VCaP (cell line): ENCODE data around the gene ENPP6.
A peak's percentile ranks its signal among the peaks of the same experiment; 100 is the strongest.

Experiments
- H3K27ac ChIP-seq: fragments of 450-650 bp; 2 replicates; pipeline ENCODE4 v1.5.1; 2017
- CTCF ChIP-seq: fragments of 450-650 bp; conservative IDR thresholded peaks from 2 replicates; pipeline ENCODE4 v1.5.1; 2017; ENCODE audit warnings: mild to moderate bottlenecking, moderate library complexity

The ENPP6 gene

GRCh38 chr4:184154199-184154598 lies 63.5 kb downstream of the ENPP6 start:
- no peak overlapping the region for H3K27ac ChIP-seq
- TF ChIP-seq CTCF = no peak

DNA sequence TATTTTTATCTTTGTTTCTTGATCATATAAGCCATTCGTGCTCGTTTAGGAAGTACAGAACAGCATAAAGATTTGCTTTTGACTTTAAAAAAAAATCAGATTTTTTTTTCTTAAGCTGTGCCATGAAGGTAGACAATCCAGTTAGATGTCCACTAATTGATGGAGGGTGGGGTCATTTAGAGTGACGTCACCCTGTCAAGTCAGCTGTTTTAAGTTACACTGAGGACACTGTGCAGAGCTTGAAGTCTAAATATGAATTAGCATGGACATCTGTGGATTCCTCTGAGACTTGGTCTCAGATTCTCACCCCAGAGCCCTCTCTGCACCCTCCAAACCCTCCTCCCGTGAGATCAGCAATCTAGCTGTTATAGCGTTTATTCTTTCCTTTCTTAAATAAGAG lies 63.9 kb downstream of the ENPP6 start:
- H3K27ac ChIP-seq = no peak overlapping the region
- no peak for TF ChIP-seq CTCF

GRCh38 chr4:184151988-184152485 lies 65.6 kb downstream of the ENPP6 start:
- no peak for TF ChIP-seq CTCF
- no peak overlapping the region for H3K27ac ChIP-seq

GRCh38 chr4:184150102-184150839 lies 67.4 kb downstream of the ENPP6 start:
- TF ChIP-seq CTCF = no peak
- peak overlapping the region; percentile 56 for H3K27ac ChIP-seq

- TF ChIP-seq CTCF = no peak
- no peak overlapping the region; the same call in 1 of the 2 replicates for H3K27ac ChIP-seq
Observed at GRCh38 chr4:184148738-184149637, 68.7 kb downstream of the ENPP6 start.

DNA sequence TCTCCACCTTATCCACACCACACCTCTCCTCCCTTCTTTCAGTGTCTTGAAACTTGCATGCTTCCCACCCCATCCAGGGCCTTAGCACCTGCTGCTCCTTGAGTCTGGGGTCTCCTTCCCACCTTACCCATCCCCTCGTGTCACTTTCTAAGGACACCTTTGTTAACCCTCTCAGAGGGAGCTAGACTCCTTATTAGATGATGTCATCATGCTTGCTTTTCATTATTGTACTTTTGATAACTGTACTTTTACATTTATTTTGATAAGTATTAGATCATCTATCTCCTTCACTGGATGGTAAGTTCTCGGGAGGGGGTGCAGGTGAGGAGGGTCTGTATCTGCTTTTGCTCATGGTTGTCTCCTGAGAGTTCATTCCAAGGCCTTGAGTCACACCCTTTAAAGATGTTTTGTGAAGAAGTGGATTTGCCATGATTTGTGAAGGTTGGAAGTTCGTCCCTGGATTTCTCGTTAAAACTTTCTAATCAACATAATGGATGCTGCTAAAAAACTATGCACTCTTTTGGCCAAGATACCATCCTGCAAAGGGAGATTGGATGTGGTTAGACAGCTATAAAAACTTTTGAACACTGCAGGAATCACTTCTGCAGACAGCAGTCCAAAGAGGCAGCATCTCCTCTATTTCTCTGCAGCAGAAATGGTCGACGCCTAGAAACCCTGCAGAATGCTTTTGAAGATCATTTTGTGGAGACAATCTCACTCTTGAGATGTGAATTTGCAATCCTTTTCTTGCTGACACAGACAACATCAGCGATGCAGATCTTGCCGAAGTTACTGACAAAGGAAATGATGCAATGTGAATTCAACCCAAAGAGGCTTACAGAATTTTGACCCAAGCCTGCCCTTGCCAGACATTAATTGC lies 69.6 kb downstream of the ENPP6 start:
- no peak for TF ChIP-seq CTCF
- no peak overlapping the region for H3K27ac ChIP-seq
